Activated T-helper 1 cell treated with Interleukin-2 at 50 U/mL for 16 hours (primary cell): ENCODE results near the gene CLIC1.

Source experiments
- DNase-seq: peaks from one replicate; pipeline ENCODE4 v3.0.0-alpha.2; 2020; ENCODE audit warnings: low read depth

Gene CLIC1

DNA sequence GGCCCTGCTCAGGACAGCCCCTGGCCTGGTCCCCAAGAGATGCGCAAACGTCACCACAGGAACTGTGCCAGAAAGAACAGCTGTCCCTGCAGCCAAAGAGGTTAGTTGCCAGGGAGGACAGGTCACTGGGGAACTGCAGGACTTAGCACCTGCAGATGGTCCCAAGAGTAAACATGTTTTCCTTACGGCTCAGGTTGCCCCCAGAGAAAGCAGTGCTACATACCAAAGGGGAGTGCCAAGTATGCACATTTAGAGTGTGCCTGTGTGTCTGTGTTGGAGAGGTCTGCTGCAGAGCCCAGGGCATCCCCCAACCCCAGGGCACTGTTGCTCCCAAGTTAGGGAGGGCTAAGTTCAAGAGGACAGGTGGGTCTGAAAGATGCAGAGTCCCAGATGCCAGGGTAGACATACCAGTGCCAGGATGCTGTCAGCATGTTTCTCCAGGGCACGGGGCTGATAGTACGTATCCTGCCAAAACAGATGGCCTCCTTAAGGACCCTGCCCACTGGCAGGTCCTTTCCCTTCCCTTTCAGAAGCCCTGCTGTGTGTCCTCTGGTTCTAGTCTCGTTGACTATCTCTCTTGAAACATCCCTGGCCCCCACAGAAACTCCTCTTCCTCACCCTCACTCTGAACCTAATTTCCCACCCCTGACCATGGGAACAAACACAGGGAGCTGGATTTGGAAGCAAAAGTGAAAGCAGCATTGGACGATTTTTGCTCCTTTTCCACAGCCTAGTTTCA is 34.5 kb downstream of the CLIC1 start:
- no peak for DNase-seq

DNA sequence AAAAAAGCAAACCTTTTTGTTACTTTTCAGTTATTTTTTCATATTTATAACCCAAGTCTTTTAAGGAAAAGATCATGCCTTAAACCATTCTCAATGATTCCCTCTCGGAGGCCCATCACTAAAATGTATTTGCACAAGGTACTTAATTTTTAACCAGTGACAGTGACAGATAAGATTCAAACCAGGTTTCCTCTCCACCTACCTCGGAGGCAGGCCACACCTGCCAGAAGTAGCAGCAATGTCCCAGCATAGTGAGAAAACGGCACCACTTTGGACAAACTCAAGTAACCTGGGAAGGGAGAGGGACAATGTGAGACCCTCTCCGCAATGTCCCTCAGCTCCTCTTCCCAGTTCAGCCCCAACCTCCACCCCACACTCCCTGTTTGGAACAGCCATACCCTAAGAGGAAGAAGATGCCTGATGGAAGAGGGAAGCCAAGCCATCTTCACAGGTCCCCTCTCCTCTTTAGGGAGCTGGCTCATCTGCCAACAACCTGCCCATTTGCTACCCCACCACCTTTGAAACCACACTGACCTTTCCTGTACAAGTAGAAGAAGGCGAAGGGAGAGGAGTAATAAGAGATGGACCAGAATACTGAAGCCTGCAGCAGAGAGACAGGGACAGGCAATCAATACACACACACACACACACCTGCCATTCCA is 35.5 kb downstream of the CLIC1 start:
- no peak for DNase-seq

DNA sequence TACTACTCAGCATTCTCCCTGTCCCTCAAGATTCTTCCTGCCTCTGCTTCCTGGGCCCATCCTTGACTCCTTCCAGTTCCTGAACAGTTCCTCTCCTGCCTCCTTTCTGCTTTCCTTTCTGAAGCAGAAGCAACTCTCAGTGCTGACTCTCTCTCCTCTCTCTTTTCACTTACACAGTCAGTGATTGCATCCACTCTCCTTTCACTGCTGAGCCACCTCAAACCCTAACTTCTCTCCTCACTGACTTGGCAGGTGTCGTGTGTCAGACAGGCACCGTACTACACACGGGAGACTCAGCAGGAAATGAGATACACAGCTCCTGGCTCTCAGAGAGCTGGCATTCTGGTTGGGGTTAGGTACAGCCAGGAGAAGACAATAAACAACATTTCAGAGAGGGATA is 38.8 kb downstream of the CLIC1 start:
- no peak for DNase-seq

DNA sequence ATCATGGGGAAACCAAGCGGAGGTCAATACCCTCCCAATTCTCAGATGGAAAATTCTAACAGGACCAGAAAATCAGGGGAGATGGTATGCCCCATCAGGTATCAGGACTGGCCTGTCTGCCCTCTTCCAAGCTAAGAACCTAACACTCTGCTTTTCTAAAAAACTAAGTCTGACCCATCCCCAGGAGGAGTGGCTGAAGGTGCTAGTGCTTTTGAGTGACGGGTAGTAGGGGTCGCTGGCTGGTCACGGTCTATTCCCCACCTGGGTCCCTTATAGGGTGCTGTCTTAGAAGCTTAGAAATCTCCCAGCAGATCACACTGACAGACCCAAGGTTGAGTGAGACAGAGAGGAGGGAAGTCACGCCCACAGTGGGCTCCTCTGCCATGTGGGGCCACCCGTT is 42.8 kb downstream of the CLIC1 start:
- no peak for DNase-seq

DNA sequence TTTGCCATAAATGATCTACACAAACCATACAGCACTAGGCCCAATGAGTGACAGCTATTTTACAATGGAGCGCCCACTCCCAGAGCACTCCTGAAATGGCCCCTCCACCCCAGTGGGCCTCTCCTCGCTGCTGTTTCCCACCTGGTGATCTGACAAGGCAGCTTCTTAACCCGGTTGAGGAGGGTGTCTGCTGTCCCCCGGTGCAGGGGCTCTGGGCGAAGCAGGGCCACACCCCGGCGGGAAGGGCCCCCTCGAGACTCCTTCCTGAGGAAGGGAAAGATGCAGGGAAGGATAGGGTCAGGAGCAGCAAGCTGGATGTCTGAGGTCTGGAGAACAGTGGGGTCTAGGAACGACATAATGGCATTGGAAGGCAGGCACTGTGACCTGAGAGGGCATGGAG is 43.4 kb downstream of the CLIC1 start:
- no peak for DNase-seq

DNA sequence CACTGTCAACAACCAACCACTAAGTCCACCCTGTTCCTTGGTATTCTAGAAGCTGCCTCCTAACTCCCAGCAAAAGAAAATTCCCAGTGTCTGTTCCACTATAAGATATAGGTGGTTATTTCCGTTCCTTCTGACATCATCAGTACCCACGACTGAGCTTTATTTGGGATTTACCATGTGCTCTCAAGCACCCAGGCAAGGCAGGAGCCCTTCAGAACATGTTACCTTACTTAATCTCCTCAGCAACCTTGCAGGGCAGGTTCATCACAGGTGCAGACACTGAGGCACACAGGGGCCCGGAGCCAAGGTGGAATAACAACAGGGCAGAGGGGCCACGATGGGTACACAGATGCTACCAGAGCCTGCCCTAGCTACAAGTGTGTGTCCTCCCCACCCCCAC is 44.0 kb downstream of the CLIC1 start:
- DNase-seq: no peak

DNA sequence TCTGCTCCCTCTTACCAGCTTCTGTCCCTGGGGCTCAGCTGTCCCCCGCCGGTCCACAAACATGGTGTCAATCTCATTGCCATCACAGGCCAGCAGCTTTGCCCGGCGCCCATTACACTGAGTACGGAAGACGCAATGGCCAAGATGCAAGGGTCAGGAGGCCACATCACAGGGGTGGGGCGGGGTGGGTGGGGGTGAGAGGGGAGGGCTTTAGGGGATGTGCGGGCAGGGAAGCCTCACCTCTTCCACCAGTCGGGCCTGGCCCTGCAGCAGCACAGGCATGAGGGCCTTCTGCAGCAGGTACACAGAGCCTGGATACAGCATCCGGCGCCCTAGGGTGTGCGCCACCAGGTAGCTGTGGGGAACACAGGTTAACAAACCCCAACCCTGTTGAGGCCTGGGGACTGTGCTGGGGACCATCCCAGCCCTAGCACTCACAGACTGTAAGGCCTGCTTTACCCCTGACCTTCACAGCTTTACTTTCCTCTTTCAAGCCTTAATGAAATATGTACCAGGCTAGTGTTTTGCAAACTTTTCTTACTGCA is 44.7 kb downstream of the CLIC1 start:
- no peak for DNase-seq

DNA sequence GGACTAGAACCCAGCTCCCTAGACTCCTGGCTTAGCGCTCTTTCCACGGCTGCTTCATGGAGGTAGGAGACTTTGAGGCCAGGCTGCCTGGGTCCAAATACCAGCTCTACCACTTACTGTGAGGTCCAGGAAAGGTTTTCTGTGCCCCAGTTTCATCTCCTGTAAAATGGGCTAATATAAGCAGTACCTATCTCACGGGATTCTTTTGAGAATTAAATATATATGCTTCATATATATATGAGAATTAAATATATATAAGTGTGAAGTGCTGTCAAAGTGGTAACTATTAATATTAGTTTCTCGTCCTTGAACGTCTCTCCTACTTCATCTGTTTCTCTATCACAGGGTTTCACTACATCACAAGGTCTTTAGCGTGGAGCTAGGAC is 45.3 kb downstream of the CLIC1 start:
- DNase-seq: no peak

DNA sequence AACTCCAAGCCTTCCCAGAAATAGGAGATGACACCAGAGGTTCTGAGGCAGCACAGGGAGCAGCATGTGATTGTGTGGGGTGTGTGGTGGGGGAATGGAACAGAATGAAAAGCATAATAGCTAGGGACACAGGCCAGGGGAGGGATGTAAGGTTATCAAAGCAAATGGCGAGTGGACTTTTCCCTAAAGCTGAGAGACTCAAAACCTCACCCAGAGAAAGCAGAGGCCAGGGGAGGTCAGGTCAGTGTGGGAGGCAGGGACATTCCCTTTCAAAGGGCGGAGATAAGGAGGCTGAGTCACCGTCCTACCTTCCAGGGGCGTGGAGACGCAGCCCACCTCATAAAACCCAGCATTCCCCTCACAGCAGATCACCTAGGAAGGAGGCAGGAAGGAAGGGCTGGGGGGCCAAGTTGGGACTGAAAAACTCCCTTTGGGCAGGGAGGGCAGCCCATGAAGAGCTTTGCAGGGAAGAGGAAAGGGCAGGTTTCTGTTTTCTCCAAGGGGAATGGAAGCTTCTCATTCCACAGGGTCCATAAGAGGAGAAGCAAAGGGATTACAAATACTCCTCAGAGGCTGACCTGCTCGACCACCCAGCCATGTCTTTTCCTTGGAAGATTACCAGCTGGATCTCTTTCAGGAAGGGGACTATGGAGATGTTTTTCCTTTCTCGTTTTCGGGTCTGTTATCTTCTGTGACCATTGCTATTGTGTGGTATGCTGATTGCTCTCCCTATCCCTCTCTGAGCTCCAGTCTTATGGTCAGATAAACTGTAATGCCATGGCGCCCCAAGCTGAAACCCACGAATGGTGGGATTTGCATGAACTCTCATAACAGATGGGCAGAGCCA is 45.9 kb downstream of the CLIC1 start:
- DNase-seq: no peak

DNA sequence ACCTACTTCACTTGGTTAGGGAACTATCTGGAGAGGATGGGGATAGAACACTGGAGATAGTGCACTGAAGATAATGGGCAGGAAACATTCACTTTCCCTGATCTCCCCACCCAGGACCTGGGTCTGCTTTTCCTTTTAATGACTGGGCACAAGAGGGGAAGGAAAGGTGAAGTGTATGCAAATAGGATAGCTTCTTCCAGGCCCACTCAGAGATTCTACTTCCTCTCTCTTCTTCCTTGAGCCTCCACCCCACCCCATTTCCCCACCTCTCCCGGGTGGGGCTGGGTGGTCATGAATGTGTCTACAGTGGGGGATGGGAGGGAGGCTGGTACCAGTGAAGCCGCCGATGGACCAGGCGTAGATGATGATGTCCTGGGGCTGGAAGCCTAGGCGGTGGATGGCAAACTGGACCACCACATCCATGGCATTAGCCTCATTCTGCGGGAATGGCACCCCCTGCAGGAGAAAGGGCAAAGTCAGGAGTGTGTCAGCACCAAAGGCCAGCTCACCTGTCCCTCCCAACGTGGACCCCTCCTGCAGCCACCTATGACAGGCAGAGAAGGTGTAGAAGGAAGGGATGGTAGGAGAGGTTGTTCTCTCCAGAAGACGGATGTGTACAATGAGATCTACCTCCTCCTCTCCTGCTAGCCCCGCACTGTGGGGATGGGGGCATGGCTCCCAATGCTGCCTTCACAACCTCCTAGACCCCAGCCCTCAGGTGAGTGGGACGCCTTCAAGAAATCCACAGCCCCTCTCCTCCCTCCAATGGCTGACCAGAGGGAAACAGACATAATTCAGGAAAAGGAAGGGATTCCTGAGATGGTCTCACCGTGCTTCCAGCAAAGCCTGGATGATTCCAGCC is 46.9 kb downstream of the CLIC1 start:
- DNase-seq: no peak

DNA sequence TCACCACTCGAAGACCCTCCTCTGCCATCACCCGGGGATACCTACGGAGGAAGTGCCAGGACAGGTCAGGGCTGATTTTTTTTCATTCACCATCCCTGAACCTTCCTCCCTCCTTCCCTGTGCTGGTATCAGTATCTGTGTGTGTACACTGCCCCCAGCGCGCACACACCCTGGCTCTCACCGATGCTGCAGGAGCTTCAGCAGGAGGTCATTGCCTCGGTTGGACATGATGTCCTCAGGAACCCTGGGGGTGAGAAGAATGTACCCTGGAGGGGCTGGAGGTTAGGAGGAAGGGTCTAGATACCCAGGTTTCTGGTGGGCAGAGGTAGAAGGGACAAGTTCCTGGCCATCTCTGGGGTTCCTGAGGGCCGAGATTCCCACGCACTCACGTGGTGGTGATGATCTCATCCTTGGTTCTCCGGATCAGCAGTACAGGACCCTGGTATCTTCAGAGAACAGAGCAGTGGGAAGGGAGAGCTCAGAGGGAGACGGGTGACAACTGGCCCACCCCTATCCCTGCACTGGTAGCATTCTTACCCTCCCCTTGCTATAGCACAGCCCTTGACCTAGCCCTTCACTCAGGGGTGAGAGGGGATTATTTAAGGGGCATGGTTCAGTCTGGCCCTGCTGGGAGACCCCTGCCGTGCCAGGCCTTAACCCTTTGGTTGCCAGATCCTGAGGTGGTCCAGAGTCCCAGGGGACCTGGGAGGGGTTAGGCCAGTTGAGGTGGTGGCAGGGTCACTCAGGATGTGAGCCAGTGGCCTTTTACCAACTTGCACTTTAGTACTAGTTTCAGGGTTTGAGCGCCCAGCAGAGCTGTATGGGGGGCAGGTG is 48.3 kb downstream of the CLIC1 start:
- DNase-seq: no peak

DNA sequence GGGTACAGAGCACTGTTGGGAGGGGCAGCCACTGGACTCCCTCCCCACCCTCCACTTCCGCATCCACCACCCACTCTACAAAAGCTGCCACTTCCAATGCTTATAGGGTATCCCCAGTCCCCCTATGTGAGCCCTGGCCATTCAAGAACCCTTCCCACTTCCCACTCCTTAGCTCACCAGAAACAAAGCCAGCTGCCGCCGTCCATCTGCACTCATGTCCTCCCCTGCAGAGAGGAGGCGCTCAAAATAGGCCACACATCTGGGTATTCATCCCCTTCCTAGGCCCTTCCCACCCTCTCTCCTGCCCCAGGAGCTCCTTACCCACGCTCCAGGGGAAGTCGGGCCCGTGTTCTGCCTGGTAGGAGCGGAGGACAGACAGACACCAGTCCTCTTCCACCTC is 49.0 kb downstream of the CLIC1 start:
- no peak for DNase-seq

DNA sequence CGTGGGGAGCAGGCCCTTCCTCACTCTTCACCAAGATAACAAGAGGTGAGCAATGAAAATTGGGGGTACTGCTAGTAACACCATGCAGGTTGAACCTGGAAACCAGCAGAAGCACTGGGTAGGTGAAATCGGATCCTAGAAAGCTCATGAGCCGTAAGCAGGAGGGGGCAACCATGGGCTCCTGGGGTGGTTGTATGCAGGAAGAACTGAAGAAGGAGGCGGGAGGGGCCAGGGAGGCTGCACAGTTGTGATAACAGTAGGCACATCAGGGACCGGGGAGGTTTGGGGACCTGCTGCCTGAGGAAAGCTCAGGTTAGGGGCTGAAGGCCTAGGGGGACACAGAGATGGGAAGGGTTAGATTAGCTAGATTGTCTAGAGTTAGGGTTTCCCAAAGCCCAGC is 49.8 kb downstream of the CLIC1 start:
- DNase-seq: no peak

DNA sequence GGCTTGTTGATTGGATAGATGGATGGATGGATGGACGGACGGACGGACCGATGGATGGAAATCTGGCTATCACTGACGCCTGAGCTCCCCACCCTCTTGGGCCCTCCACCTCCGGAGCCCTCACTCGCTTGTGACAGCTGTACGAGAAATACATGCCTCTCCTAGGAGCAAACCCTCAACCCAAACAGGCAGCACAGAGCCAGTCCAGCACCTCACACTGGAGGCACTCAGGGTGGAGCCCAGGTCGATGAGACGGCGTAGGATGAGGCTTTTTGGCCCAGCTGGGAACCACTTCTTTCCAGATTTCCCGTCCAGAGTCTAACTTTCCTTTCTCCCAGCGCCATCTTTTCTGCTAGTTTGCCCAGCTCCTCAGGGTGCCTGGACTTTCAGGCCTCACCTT is 52.7 kb downstream of the CLIC1 start:
- DNase-seq: no peak

DNA sequence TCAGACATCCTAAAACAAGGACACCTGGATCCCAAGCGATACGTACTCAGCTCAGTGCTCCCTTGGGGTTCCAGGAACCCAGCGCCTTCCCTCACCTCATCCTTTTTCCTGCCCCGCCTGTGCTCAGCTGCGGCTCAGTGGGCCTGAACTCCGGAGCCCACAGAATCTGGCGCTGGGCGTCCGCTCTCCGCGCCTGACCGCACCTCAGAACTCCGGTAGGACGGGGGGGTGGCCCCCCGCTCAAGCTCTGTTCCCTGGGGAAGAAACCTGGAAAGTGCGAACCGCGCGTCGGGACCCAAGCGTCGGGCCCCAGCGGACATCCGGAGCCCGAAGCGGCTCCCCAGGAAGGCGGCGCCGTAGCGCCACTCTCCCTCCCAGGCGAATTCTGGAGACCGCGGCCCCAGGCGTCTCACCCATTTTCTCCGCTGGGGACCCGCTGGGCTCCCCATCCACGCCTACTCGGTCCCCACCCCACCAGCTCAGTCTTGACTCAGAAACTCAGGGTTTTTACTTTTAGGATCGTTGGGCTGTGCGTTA is 55.1 kb downstream of the CLIC1 start:
- DNase-seq: peak; percentile 31
